Lung (tissue), 12 donors: ENCODE data around the gene COMT. TPM values are rescaled to one million over a fixed set of nuclear protein-coding genes. Genes with fewer than 3 reads are reported as not detected.

Source experiments
- ATAC-seq: fragments of 200-7000 bp; cut with Tn5 transposase; one replicate; pipeline ENCODE4 v1.9.1; 2020; ENCODE audit warnings: moderate number of reproducible peaks; ENCODE audit not compliant: insufficient read depth, low FRiP score
- DNase-seq, 3 donors: peaks; one replicate each; pipeline ENCODE4 v3.0.0-alpha.2; 2013 to 2017
- H3K27ac ChIP-seq, 2 donors: one replicate each; pipeline ENCODE4 v1.5.1; 2013; ENCODE audit warnings: mild to moderate bottlenecking in 2 of 2, moderate library complexity in 2 of 2, control low read depth in 1 of 2, inconsistent platforms in 1 of 2, low read depth in 1 of 2, low read length in 1 of 2
- H3K27me3 ChIP-seq, 3 donors: one replicate each; pipeline ENCODE4 v1.5.1; 2013; ENCODE audit warnings: low read length in 2 of 3; ENCODE audit not compliant: control insufficient read depth in 3 of 3, insufficient read depth in 3 of 3
- H3K36me3 ChIP-seq, 4 donors: one replicate each; pipeline ENCODE4 v1.5.1; 2013; ENCODE audit warnings: low read length in 4 of 4, mild to moderate bottlenecking in 1 of 4, moderate library complexity in 1 of 4; ENCODE audit not compliant: control insufficient read depth in 4 of 4, insufficient read depth in 4 of 4
- H3K4me1 ChIP-seq, 5 donors: one replicate each; pipeline ENCODE4 v1.5.1; 2013; ENCODE audit warnings: low read length in 5 of 5, mild to moderate bottlenecking in 2 of 5, moderate library complexity in 1 of 5; ENCODE audit not compliant: control insufficient read depth in 5 of 5, insufficient read depth in 5 of 5
- H3K4me3 ChIP-seq: one replicate; pipeline ENCODE4 v1.5.1; 2013; ENCODE audit warnings: mild to moderate bottlenecking, control low read depth, moderate library complexity
- H3K9ac ChIP-seq, 2 donors: one replicate each; pipeline ENCODE4 v1.5.1; 2013; ENCODE audit warnings: low read length in 2 of 2, control low read depth in 1 of 2; ENCODE audit not compliant: insufficient read depth in 1 of 2
- H3K9me3 ChIP-seq, 4 donors: one replicate each; pipeline ENCODE4 v1.5.1; 2013; ENCODE audit warnings: low read length in 3 of 4, mild to moderate bottlenecking in 1 of 4, moderate library complexity in 1 of 4; ENCODE audit not compliant: control insufficient read depth in 4 of 4, insufficient read depth in 3 of 4
- WGBS, 2 donors: extraction: QIAGEN DNeasy Blood & Tissue Kit; methylation state at CpG; one replicate each; pipeline ENCODE4 v1.1.7; 2013; 5-methylcytosine and 5-hydroxymethylcytosine counted together
- polyA plus RNA-seq, 2 donors: library from polyadenylated mRNA; stranded (reverse); fragments of 200-250 nt; gene quantifications; one replicate each; pipeline ENCODE4 v1.2.1, GENCODE V29; 2013
- total RNA-seq, 2 donors: library from RNA; depleted of rRNA in 1 of 2; stranded (reverse); fragments of >200 nt in 1 of 2; gene quantifications; one replicate each; pipeline ENCODE4 v1.2.1, GENCODE V29; 2014 to 2021
- TF ChIP-seq, protein P1 (sequence below): IDR thresholded peaks from 2 replicates; pipeline ENCODE4 v1.5.1; 2012; ENCODE audit warnings: mild to moderate bottlenecking; ENCODE audit errors: control extremely low read depth, extremely low read depth
- donor health status: control.
- donor health status: control.
- donor health status: Bipolar disorder and iron deficiency.
- donor health status: healthy.
- donor health status: DM: yes; HTN: yes; CAD: no.

The COMT gene
- total and polyA plus RNA-seq, 4 donors, result 147 to 272 (median 208) TPM

DNA sequence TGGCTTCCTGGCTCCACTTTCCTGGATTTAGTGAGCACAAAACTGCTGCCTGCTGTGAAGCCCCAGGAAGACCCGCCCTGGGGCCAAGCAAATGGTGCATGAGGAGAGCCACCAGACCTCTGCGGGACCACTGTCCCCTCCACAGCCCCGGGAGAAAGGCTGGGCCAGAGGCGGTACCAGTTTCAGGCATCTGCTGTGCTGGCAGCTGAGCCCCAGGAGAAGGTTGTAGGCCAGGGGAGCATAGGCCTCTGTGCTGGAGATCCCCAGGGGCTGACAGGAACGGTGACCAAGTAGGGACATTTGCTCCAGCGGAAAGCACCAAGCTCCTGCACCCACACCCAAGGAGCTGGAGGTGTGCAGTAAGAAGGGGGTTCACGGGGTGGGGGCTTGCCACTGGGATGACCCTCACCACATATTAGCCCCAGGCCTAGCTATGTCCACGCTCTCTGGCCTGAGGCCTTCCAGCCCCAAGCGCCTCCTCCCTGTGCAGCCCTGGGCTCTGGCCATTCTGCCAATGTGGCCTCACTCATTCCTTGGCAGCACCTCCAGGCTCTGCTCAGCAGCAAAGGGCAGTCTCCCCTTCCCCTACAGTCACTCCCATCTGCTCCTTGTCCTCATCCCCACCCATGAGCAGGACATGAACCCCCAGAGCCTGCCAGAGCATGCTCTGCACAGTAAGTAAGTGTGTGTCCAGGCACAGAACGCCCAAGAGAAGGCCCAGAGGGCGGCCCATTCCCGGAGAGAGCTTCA is 24.0 kb upstream of the COMT start:
- no peaks in the 10 kb centered on the region for H3K27me3 ChIP-seq
- H3K4me3 ChIP-seq, result no peak overlapping the region
- WGBS, 2 donors, result 96 to 98% methylated on average over 12 of the region's 12 CpGs
- TF ChIP-seq, protein P1, sequence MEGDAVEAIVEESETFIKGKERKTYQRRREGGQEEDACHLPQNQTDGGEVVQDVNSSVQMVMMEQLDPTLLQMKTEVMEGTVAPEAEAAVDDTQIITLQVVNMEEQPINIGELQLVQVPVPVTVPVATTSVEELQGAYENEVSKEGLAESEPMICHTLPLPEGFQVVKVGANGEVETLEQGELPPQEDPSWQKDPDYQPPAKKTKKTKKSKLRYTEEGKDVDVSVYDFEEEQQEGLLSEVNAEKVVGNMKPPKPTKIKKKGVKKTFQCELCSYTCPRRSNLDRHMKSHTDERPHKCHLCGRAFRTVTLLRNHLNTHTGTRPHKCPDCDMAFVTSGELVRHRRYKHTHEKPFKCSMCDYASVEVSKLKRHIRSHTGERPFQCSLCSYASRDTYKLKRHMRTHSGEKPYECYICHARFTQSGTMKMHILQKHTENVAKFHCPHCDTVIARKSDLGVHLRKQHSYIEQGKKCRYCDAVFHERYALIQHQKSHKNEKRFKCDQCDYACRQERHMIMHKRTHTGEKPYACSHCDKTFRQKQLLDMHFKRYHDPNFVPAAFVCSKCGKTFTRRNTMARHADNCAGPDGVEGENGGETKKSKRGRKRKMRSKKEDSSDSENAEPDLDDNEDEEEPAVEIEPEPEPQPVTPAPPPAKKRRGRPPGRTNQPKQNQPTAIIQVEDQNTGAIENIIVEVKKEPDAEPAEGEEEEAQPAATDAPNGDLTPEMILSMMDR, result no peak
- ATAC-seq (no peak), DNase-seq (no peak)
- peaks cover 10 to 48% (median 22%) of the 10 kb centered on the region in 4 donors for H3K36me3 ChIP-seq
- H3K4me1 ChIP-seq, result no peaks in the 10 kb centered on the region
- no peaks in the 10 kb centered on the region for H3K9me3 ChIP-seq
- H3K9ac ChIP-seq, result no peak overlapping the region
- no peak overlapping the region for H3K27ac ChIP-seq

DNA sequence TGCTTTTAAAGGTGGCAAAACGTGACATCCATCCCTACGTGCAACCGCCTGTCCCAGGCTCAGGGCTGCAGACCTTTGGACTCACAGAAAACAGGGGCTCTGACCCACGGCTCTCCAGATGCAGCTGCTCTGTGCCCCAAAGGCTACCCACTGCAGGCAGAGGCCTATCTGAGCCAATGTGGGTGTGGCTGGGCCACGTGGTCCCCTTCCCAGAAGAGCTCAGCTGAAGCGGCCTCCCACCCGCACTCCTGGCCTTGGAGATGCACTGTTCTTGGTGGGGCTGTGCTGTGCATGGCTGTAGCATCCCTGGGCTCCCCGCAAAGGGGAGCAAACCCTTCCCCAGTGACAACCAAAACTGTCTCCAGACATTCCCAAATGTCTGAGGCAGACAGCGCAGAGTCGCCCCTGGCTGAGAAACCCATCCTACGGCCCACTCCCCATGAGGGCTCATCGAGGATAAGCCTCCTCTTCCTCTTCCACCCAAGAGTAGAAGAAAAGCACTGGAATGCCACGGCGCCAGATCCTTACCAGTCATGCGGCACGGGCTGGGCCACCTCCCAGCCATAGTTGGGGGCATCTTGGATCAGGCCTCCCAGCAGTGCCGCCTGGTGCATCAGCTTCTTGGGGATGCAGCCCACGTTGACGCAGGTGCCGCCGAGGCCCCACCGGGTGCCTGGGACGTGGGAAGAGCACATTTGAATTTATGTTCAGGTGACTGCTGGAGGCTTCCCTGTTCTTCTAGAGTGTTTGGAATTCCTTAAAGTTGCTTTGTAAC is 23.1 kb upstream of the COMT start:
- H3K4me3 ChIP-seq, result no peak overlapping the region
- ATAC-seq (no peak), DNase-seq (no peak)
- TF ChIP-seq, protein P1, result no peak
- H3K9me3 ChIP-seq, result no peaks in the 10 kb centered on the region
- no peaks in the 10 kb centered on the region for H3K4me1 ChIP-seq
- no peak overlapping the region for H3K27ac ChIP-seq
- H3K9ac ChIP-seq, result no peak overlapping the region
- 86 to 90% methylated on average over 23 of the region's 23 CpGs for WGBS, 2 donors
- H3K36me3 ChIP-seq, result peaks cover 10 to 41% (median 18%) of the 10 kb centered on the region in 4 donors
- no peaks in the 10 kb centered on the region for H3K27me3 ChIP-seq

DNA sequence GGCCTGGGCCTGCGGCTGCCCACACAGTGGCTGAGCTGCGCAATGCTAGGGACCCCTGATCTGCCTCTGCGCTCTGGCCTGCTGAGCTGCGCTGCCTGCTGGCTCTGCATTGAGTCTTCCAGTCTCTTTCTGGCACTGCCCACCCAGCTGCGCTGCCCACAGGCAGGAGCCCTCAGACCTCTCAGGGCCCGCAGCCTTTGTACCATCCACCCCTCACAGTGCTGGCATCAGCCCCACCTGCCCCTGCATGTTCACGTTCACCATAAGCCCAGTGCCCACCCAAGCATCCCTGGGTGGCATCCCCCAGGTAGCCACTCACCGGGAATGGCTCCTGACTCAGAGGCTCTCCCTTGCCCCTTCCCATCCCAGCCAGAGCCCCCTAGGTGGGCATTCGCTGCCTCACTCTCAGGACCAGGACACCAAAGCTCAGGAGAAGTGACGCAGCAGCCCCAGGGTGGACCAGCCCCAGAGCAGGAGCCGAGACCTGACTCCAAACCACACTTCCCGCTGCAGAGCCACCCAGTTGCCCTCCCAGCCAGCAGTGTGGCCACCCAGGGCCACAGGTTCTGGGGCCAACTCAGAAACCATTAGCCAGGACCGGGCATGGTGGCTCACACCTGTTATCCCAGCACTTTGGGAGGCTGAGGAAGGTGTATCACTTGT is 21.7 kb upstream of the COMT start:
- TF ChIP-seq, protein P1, result no peak
- Histone ChIP-seq H3K27me3 (no peaks in the 10 kb centered on the region), H3K27ac (no peak overlapping the region), H3K4me3 (no peak overlapping the region), H3K9me3 (no peaks in the 10 kb centered on the region), H3K4me1 (no peaks in the 10 kb centered on the region), H3K9ac (no peak overlapping the region), H3K36me3 (peaks cover 2 to 37% (median 10%) of the 10 kb centered on the region in 4 donors)
- 98 to 99% methylated on average over 13 of the region's 13 CpGs for WGBS, 2 donors
- DNase-seq (no peak), ATAC-seq (no peak)
